Measurements from ENCODE around the gene JPH2. TPM values are rescaled to one million over a fixed set of nuclear protein-coding genes. Genes with fewer than 3 reads are reported as not detected.

Gene JPH2
- total RNA-seq, 1 experiment from 2014 or later = 0.17 TPM

DNA sequence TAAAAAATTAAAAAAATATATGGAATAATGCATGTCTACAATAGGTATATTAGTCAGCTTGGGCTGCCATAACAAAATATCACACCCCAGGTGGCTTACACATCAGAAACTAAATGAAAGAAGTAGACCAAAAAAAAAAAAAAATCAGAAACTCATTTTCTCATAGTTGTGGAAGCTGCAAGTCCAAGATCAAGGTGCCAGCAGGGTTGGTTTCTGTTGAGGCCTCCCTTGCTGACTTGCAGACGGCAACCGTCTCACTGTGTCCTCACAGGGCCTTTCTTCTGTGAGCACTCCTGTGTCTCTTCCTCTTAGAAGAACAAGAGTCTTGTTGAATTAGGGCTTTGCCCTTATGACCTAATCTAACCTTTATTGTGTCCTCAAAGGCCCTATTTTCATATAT, 48.7 kb upstream of the JPH2 start (continued):
- TF ChIP-seq, protein P1, sequence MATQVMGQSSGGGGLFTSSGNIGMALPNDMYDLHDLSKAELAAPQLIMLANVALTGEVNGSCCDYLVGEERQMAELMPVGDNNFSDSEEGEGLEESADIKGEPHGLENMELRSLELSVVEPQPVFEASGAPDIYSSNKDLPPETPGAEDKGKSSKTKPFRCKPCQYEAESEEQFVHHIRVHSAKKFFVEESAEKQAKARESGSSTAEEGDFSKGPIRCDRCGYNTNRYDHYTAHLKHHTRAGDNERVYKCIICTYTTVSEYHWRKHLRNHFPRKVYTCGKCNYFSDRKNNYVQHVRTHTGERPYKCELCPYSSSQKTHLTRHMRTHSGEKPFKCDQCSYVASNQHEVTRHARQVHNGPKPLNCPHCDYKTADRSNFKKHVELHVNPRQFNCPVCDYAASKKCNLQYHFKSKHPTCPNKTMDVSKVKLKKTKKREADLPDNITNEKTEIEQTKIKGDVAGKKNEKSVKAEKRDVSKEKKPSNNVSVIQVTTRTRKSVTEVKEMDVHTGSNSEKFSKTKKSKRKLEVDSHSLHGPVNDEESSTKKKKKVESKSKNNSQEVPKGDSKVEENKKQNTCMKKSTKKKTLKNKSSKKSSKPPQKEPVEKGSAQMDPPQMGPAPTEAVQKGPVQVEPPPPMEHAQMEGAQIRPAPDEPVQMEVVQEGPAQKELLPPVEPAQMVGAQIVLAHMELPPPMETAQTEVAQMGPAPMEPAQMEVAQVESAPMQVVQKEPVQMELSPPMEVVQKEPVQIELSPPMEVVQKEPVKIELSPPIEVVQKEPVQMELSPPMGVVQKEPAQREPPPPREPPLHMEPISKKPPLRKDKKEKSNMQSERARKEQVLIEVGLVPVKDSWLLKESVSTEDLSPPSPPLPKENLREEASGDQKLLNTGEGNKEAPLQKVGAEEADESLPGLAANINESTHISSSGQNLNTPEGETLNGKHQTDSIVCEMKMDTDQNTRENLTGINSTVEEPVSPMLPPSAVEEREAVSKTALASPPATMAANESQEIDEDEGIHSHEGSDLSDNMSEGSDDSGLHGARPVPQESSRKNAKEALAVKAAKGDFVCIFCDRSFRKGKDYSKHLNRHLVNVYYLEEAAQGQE (IDR thresholded peaks at IDR 0.05; ENCODE audit: low read depth) = no peak
- TF ChIP-seq RAD21 (IDR thresholded peaks at IDR 0.05; ENCODE audit: low read depth) (no peak), CBX3 (IDR thresholded peaks at IDR 0.05; ENCODE audit: low read depth) (no peak), POLR2AphosphoS5 (IDR thresholded peaks at IDR 0.05; ENCODE audit: low read depth, low read length) (no peak)

DNA sequence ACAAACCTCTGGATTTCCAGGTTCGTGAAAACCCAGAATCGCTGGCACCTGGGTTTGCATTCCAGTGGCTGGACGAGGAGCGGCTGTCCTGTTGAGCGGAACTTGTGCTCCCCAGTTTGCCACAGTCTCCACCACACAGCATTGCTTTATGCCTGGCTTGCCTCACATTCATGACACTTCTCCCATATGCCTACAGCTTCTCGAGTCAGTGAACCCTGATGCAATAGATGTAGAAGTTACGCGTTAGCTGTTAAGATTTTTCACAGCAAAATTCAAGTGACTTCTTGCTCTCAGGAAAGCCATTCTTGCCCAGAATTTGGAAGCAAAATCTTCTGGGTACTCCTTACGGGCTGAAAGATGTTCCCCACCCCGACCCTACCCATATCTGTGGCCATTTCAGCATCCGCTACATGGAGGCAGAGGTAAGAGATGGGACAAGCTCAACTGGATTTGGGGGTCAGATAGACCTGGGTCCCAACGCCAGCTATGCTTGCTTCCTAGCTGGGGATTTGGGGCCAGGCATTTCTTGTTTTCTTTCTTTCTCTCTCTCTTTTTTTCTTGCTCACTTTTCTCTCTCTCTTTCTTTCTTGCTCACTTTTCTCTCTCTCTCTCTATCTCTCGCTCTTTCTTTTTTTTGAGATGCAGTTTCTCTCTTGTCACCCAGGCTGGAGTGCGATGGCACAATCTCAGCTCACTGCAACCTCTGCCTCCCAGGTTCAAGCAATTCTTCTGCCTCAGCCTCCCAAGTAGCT, 47.8 kb upstream of the JPH2 start:
- H3K27me3 ChIP-seq (ENCODE audit: insufficient read depth, low read length) = no peaks in the 10 kb centered on the region
- no peak overlapping the region for H3K9ac ChIP-seq (ENCODE audit: low read length)
- CTCF ChIA-PET = no interaction called here
- H3K79me2 ChIP-seq (ENCODE audit: insufficient read depth, low read length) = no peaks in the 10 kb centered on the region
- H3K4me1 ChIP-seq (ENCODE audit: control insufficient read depth in 1 of 2, insufficient read depth in 2 of 2, low read length in 2 of 2) = peaks cover 7 to 9% of the 10 kb centered on the region in 2 experiments; a peak in 3 of 4 replicates
- TF ChIP-seq SIN3A (IDR thresholded peaks at IDR 0.05; ENCODE audit: low read depth) (no peak), TCF7L2 (IDR thresholded peaks at IDR 0.05; ENCODE audit: borderline replicate concordance, extremely low read depth, insufficient read depth, insufficient read length) (no peak), POLR2AphosphoS5 (IDR thresholded peaks at IDR 0.05; ENCODE audit: low read depth, low read length) (no peak), ELF1 (IDR thresholded peaks at IDR 0.05; ENCODE audit: borderline replicate concordance, low read depth) (no peak), EZH2phosphoT487 (IDR thresholded peaks at IDR 0.05; ENCODE audit: borderline replicate concordance) (no peak), YY1 (IDR thresholded peaks at IDR 0.05; ENCODE audit: extremely low read depth, insufficient replicate concordance, low read depth, low read length) (no peak), EZH2 (IDR thresholded peaks at IDR 0.05) (no peak), ZBTB33 (IDR thresholded peaks at IDR 0.05; ENCODE audit: extremely low read depth, insufficient replicate concordance, low read length) (no peak), CBX3 (IDR thresholded peaks at IDR 0.05; ENCODE audit: low read depth) (no peak), ZNF274 (IDR thresholded peaks at IDR 0.05; ENCODE audit: low read depth, low read length) (no peak)
- H3K4me2 ChIP-seq (ENCODE audit: low read length) = no peak overlapping the region
- H3K9me3 ChIP-seq (ENCODE audit: control insufficient read depth in 1 of 2, insufficient read depth in 1 of 2, low read depth in 1 of 2, low read length in 2 of 2) = no peaks in the 10 kb centered on the region
- no peak for ATAC-seq
- no peak for DNase-seq (ENCODE audit: low read depth, low spot score)
- POLR2A ChIA-PET = no interaction called here
- intact Hi-C loops (cut with micrococcal nuclease) = no loop called here
- BruUV-seq (replicated peaks) = no TSS peak
- no peaks in the 10 kb centered on the region for H3K36me3 ChIP-seq (ENCODE audit: control insufficient read depth in 1 of 2, insufficient read depth in 2 of 2, low read length in 2 of 2)
- H3K27ac ChIP-seq (ENCODE audit: low read depth, low read length) = no peak overlapping the region
- no peaks in the 10 kb centered on the region for H3K9me2 ChIP-seq (ENCODE audit: insufficient read depth)
- RAD21 ChIA-PET (ENCODE audit: low non-redundant PET in 1 of 2, low total read pairs in 2 of 2, uncharacterized antibody in 2 of 2, unreplicated experiment in 2 of 2) = no interaction called here
- H3K4me3 ChIP-seq (replicated peaks in 1 of 2; ENCODE audit: low read depth in 1 of 2, low read length in 2 of 2) = no peak overlapping the region
- no peak overlapping the region for H2AFZ ChIP-seq (ENCODE audit: low read depth, low read length, poor library complexity, severe bottlenecking)
- no peaks in the 10 kb centered on the region for H4K20me1 ChIP-seq (ENCODE audit: insufficient read depth)
